ENCODE measurements around the gene TBC1D8B.
"Not testable (repeated sequence)": the region's sequence is repeated elsewhere in the genome, so short reads cannot be mapped to it uniquely, and the experiment has no call there.

TBC1D8B gene

GRCh38 chrX:106802388-106803275 lies at the start of gene TBC1D8B:
Gene TBC1D8B (plus strand): TSS chrX:106802673. CDS start chrX:106802854, 181 bp downstream.
- peak; percentile 47 for DNase-seq

DNA sequence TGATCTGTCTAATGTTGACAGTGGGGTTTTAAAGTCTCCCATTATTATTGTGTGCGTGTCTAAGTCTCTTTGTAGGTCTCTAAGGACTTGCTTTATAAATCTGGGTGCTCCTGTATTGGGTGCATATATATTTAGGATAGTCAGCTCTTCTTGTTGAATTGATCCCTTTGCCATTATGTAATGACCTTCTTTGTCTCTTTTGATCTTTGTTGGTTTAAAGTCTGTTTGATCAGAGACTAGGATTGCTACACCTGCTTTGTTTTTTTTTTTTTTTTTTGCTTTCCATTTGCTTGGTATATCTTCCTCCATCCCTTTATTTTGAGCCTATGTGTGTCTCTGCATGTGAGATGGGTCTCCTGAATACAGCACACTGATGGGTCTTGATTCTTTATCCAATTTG lies 33.2 kb upstream of the TBC1D8B start:
- DNase-seq: not testable (repeated sequence)

GRCh38 chrX:106774981-106775380 lies 27.5 kb upstream of the TBC1D8B start:
- no peak for DNase-seq

DNA sequence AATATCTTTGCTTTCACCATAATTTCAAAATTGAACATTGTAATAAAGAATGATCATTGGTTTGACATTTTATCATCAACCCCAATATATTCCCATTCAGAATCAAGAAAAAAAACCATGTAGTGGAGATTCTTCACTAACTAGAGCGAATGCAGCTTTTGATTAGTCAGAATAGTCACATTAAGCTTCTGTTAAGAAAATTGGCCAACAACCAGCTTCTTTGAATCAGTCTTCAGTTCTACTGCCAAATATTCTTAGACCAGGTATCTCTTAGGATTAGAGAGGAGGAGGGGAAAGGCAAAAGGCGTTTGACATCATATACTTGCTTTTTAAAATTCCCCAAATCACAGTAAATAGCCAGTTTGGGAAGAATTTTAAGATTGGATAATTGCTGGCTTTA lies 22.2 kb upstream of the TBC1D8B start:
- no peak for DNase-seq

DNA sequence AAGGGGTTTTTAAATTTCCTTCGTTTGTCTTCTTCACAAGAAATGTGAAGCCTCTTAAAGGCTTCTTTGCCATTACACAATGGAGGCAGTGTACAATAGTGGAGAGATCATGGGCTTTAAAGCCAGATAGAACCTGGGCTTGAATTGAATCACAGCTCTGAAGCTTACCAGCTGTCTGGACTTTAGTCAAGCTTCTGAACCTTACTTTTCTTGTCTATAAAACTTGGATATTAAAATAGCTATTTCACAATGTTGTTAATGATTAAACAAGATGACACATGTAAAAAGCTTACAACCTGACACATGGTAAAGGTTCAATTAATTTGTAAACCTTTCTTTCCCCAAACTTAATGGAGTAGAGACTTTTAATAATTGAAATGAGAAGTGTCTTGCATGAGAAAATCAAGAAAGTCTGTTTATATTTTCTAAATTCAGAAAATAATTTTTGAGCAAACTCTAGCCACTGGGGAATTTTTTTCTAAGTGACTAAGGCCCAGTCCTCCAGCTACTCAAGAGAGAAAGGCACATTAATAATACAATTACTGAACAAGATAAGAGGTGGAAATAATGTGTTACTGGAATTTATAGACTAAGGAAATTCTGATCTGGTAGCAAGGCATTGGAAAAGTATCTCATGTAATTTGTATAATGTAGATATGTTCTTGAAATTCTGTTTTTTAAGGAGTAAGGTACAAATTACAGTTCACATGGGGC lies 21.7 kb upstream of the TBC1D8B start:
- DNase-seq: no peak

- no peak for DNase-seq
Observed at GRCh38 chrX:106783716-106784115, 18.8 kb upstream of the TBC1D8B start.

- DNase-seq: no peak
Observed at GRCh38 chrX:106791495-106791894, 11.0 kb upstream of the TBC1D8B start.

GRCh38 chrX:106802063-106802387 lies 448 bp upstream of the TBC1D8B start:
- no peak for DNase-seq

DNA sequence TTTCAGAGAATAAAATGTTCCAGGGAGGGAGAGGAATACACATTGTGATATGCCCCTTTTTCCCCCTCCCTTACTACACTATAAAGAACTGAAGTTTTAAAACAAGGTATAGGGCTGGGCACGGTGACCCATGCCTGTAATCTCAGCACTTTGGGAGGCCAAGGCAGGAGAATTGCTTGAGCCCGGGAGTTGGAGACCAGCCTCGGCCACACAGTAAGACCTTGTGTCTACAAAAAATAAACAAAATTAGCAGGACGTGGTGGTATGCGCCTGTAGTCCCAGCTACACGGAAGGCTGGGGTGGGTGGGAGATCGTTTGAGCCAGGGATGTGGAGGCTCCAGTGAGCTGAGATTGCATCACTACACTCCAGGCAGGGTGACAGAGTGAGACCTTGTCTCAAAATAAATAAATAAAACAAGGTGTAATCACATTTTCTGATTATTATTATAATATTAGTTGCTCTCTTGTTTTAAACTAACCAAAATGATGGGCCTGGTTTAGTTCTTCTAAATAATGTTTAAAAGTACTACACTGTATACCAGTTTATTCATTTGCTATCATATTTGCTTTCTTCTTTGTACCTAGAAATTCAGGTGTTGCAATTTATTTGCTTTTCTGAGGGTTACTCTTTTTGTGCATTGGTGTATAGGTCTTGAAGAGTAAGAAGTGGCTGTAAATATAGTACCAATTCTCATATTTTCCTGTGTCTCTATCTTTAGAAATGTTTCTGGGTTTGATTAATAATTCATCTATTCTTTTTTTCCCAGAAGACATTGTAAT lies 8.8 kb downstream of the TBC1D8B start:
- no peak for DNase-seq

- DNase-seq: not testable (repeated sequence)
Observed at GRCh38 chrX:106812930-106813329, 10.5 kb downstream of the TBC1D8B start.

DNA sequence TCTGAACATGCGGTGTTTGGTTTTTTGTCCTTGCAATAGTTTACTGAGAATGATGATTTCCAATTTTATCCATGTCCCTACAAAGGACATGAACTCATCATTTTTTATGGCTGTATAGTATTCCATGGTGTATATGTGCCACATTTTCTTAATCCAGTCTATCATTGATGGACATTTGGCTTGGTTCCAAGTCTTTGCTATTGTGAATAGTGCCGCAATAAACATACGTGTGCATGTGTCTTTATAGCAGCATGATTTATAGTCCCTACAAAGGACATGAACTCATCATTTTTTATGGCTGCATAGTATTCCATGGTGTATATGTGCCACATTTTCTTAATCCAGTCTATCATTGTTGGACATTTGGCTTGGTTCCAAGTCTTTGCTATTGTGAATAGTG lies 11.6 kb downstream of the TBC1D8B start:
- not testable (repeated sequence) for DNase-seq

- no peak for DNase-seq
Observed at GRCh38 chrX:106862972-106863688, 60.7 kb downstream of the TBC1D8B start.

DNA sequence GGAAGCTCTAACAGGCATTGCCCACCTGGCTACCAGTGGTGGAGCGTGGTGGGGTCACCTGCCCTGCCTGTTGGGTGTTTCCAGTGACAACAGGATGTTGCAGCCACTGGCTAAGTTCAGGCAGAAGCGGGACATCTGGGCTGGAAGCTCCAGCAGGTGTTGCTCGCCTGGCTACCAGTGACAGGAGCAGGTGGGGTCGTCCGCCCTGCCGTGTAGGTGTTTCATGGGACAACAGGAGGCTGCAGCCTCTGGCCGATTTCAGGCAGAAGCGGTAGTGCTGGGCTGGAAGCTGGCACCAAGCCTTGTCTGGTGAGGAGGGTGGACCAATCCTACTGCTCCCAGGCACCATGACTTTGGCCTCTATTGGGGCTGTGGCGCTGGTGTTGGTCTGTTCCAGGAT lies 61.2 kb downstream of the TBC1D8B start:
- no peak for DNase-seq

- not testable (repeated sequence) for DNase-seq
Observed at GRCh38 chrX:106872796-106873195, 70.3 kb downstream of the TBC1D8B start.

DNA sequence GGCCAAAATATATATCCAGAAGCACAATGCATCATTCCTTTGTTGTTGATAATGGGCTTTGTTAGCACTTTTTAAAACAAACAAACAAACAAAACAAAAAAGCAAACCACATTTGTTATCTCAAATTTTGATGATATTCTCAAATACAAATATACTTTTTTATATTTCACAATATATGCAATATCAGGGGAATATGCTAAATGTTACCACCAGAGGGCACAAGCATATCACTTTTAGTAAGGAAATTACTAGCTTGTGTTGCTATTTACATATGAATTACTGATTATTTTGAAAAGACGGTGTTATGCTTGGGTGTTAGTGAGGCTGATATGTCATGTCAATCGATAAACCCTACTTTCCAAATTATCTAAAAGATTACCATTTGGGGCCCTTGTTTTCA lies 71.6 kb downstream of the TBC1D8B start:
- DNase-seq: peak; percentile 54

DNA sequence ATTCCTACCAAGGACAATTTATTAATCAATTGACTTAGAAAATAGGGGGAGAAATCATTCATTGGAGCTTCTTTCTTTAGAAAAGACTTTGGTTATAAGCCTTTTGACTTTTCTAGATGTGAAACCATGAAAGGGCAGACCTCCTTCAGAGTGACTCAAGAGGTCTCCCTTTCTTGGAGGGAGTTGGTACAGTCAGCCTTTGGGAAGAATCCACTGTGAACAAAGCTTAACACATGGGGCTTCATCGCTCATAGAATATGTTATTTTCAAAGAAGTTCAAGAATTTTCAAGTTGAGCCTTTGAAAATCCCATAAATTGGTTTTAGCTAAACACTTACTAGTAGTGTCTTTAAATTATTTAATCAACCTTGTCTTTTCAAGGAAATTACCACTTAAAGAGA lies 72.7 kb downstream of the TBC1D8B start:
- no peak for DNase-seq

DNA sequence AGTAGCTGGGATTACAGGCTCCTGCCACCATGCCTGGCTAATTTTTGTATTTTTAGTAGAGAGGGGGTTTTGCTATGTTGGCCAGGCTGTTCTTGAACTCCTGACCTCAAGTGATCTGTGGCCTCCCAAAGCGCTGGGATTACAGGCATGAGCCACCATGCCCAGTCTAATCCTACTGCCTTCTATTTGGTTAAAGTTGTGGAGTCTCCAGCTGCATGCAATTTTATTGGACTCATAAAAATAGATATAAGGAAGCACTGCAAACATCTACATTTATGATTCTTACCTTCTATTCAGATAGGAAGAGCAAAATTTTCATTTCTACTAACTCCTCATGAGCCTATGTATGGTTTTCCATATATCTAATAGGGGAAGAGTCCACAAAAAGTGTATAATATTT lies 87.0 kb downstream of the TBC1D8B start:
- DNase-seq: no peak

- DNase-seq: no peak
Observed at GRCh38 chrX:106891762-106892460, 89.4 kb downstream of the TBC1D8B start.

- peak; percentile 49 for DNase-seq
Observed at GRCh38 chrX:106894392-106894909, 92.0 kb downstream of the TBC1D8B start.

DNA sequence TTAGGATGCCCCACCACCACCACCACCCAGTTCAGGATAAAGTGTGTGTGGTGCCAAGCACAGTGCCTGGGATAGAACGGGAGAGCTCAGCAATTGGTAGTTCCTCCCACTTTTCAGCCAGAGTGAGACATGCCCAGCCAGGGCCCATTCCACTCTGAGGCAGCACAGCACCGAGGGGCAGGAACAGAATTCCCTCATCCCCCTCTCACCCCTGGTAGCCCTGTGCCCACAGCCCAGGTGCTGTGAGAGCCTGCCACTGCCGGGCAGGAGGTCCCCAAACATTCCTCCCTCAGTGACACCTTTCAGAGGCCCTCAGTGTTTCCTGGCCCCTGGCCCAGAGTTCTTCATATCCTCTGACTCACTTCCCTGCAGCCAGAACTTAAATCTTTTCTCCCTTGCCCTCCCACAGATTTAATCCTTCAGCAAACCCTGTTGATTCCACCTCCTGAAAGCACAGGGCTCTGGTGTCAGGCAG lies 92.5 kb downstream of the TBC1D8B start:
- DNase-seq: peak; percentile 24

GRCh38 chrX:106897259-106897658 lies 94.8 kb downstream of the TBC1D8B start:
- no peak for DNase-seq

- no peak for DNase-seq
Observed at GRCh38 chrX:106898462-106898861, 96.0 kb downstream of the TBC1D8B start.
